Endothelial cell of umbilical vein (primary cell): ENCODE data around the gene ASAP2. TPM values are rescaled to one million over a fixed set of nuclear protein-coding genes. Genes with fewer than 3 reads are reported as not detected.

Experiments used
- BruUV-seq: library from RNA; stranded (reverse); fragments of 400-500 nt; replicated peaks from 2 replicates; lab custom pipeline; 2021; lab: Mats Ljungman, UMichigan
- CTCF ChIA-PET: fragments of 300-600, 350-600 bp; sonication (Branson Sonifier 250); formaldehyde crosslinking; loops from one replicate; lab custom pipeline; 2021; ENCODE audit warnings: antibody characterized with exemption, inconsistent platforms; lab: Charles Lee
- POLR2A ChIA-PET: fragments of 300-600, 350-600 bp; sonication (Branson Sonifier 250); formaldehyde crosslinking; loops from one replicate; lab custom pipeline; 2021; ENCODE audit warnings: antibody characterized with exemption, inconsistent platforms; lab: Charles Lee
- DNase-seq: peaks from one replicate; pipeline ENCODE4 v3.0.0-alpha.2; 2011; ENCODE audit warnings: low read depth, low spot score
- FAIRE-seq: peaks from 2 replicates; lab custom pipeline; 2011; peaks lifted over from hg19 to GRCh38; lab: Jason Lieb, UNC
- H2AFZ ChIP-seq: 2 replicates; pipeline ENCODE4 v1.6.0; 2012; ENCODE audit warnings: low read depth, low read length, control low read depth, inconsistent platforms
- H3K27ac ChIP-seq: 2 replicates; pipeline ENCODE4 v1.5.1; 2011; ENCODE audit warnings: low read depth, mild to moderate bottlenecking, control low read depth, low read length, moderate library complexity; ENCODE audit not compliant: insufficient read depth
- H3K27me3 ChIP-seq, 2 experiments: 2 replicates each; pipeline versions ENCODE4 v1.6.0 to v1.6.1; 2011; ENCODE audit warnings: low read length in 2 of 2, mixed read lengths in 1 of 2; ENCODE audit not compliant: control insufficient read depth in 2 of 2, insufficient read depth in 2 of 2
- H3K36me3 ChIP-seq, 2 experiments: 2 replicates in 1 of 2; 3 replicates in 1 of 2; pipeline ENCODE4 v1.5.1; 2011; ENCODE audit warnings: low read length in 2 of 2, mild to moderate bottlenecking in 1 of 2, moderate library complexity in 1 of 2; ENCODE audit not compliant: control insufficient read depth in 2 of 2, insufficient read depth in 2 of 2; ENCODE audit errors: extremely low read depth in 1 of 2
- H3K4me1 ChIP-seq: 3 replicates; pipeline ENCODE4 v1.5.1; 2011; ENCODE audit warnings: mild to moderate bottlenecking, low read length; ENCODE audit not compliant: control insufficient read depth, insufficient read depth; ENCODE audit errors: extremely low read depth
- H3K4me2 ChIP-seq: 2 replicates; pipeline ENCODE4 v1.6.1; 2011; ENCODE audit warnings: low read length, control low read depth, mixed read lengths; ENCODE audit not compliant: insufficient read depth
- H3K4me3 ChIP-seq, 3 experiments: fragments of 200-600 bp in 1 of 3; sonication (generic), shearing (Covaris generic) in 1 of 3; replicated peaks in 1 of 3; 2 replicates each; pipeline ENCODE4 v1.5.1; 2011 to 2016; ENCODE audit warnings: control low read depth in 3 of 3, low read length in 3 of 3, mild to moderate bottlenecking in 2 of 3, inconsistent platforms in 1 of 3, low read depth in 1 of 3, moderate library complexity in 1 of 3; ENCODE audit not compliant: insufficient read depth in 1 of 3
- H3K79me2 ChIP-seq: 2 replicates; pipeline ENCODE4 v1.6.0; 2012; ENCODE audit warnings: low read length, inconsistent platforms; ENCODE audit not compliant: control insufficient read depth, insufficient read depth
- H3K9ac ChIP-seq: replicated peaks from 2 replicates; pipeline ENCODE3; 2011; ENCODE audit warnings: low read length, control low read depth; ENCODE audit not compliant: insufficient read depth; ENCODE audit errors: extremely low read depth
- H3K9me1 ChIP-seq: replicated peaks from 3 replicates; pipeline ENCODE4 v1.6.0; 2011; ENCODE audit warnings: mild to moderate bottlenecking, low read length; ENCODE audit not compliant: control insufficient read depth, insufficient read depth; ENCODE audit errors: extremely low read depth
- H3K9me3 ChIP-seq: replicated peaks from 2 replicates; pipeline ENCODE4 v1.5.1; 2012; ENCODE audit warnings: low read length, inconsistent platforms; ENCODE audit not compliant: control insufficient read depth, insufficient read depth
- H4K20me1 ChIP-seq: replicated peaks from 2 replicates; pipeline ENCODE3; 2011; ENCODE audit warnings: mild to moderate bottlenecking, low read length; ENCODE audit not compliant: control insufficient read depth, insufficient read depth; ENCODE audit errors: extremely low read depth
- EZH2 ChIP-seq: IDR thresholded peaks from 2 replicates; pipeline ENCODE4 v1.6.1; 2012; ENCODE audit warnings: borderline replicate concordance, low read depth, mild to moderate bottlenecking, moderate library complexity, low read length, inconsistent platforms; ENCODE audit not compliant: severe bottlenecking
- FOS ChIP-seq: IDR thresholded peaks from 2 replicates; pipeline ENCODE4 v1.6.1; 2011; ENCODE audit warnings: mild to moderate bottlenecking, low read length, moderate library complexity, borderline replicate concordance; ENCODE audit not compliant: insufficient read depth
- GATA2 ChIP-seq: IDR thresholded peaks from 2 replicates; pipeline ENCODE4 v1.7.0; 2011; ENCODE audit warnings: low read depth, mild to moderate bottlenecking, moderate library complexity, mixed read lengths, low read length; ENCODE audit not compliant: insufficient read length, insufficient read depth
- JUN ChIP-seq: IDR thresholded peaks from 2 replicates; pipeline ENCODE4 v1.6.1; 2011; ENCODE audit warnings: borderline replicate concordance, low read depth; ENCODE audit not compliant: insufficient read length, insufficient read depth
- MYC ChIP-seq: IDR thresholded peaks from one replicate; pipeline ENCODE4 v1.6.1; 2011; ENCODE audit warnings: mild to moderate bottlenecking, low read depth, low read length
- POLR2A ChIP-seq: IDR thresholded peaks from 2 replicates; pipeline ENCODE4 v1.6.1; 2012; ENCODE audit warnings: low read depth, mild to moderate bottlenecking, control low read depth, low read length
- POLR2AphosphoS5 ChIP-seq: IDR thresholded peaks from 2 replicates; pipeline ENCODE4 v1.6.1; 2012; ENCODE audit warnings: low read depth, mild to moderate bottlenecking, control low read depth, low read length, moderate library complexity; ENCODE audit not compliant: insufficient read depth
- dilution Hi-C: fragments of 300-500 bp; cut with MboI; formaldehyde crosslinking; loops from one replicate; pipeline ENCODE4 v1.15.0; 2019; ENCODE audit warnings: low sequenced_read_pairs; ENCODE audit not compliant: extremely low pct_ligation_motif_present
- intact Hi-C: fragments of 100-400 bp; cut with micrococcal nuclease; formaldehyde crosslinking; loops from one replicate; pipeline ENCODE4 v1.10.0; 2022
- polyA plus RNA-seq, 4 experiments: library from polyadenylated mRNA; depleted of rRNA in 3 of 4; stranded (reverse) in 3 of 4; unstranded in 1 of 4; fragments of >200 nt; gene quantifications; 2 replicates each; pipeline versions ENCODE4 v1.2.1 to v1.2.3, GENCODE V29; 2011 to 2012; ENCODE audit warnings: missing spikeins in 1 of 4
- total RNA-seq: library from RNA; stranded (reverse); gene quantifications from 2 replicates; pipeline ENCODE4 v1.2.3, GENCODE V29; 2021
- TF ChIP-seq, protein P1 (sequence below): IDR thresholded peaks from 2 replicates; pipeline ENCODE4 v1.6.1; 2011; ENCODE audit not compliant: insufficient read depth, insufficient read length
- TF ChIP-seq, protein P2 (sequence below), 2 donors: IDR thresholded peaks; 1 replicate in 1 of 2; 2 replicates in 1 of 2; pipeline ENCODE4 v1.5.1; 2011; ENCODE audit warnings: low read length in 2 of 2, mild to moderate bottlenecking in 2 of 2, moderate library complexity in 2 of 2, control low read depth in 1 of 2, inconsistent platforms in 1 of 2, low read depth in 1 of 2; ENCODE audit not compliant: insufficient read depth in 1 of 2; ENCODE audit errors: extremely low read depth in 1 of 2

The ASAP2 gene
- total and polyA plus RNA-seq, 2 donors (not counting 3 experiments of a cell fraction or from before 2014, with no cell fraction given) = 31.1 to 79.2 TPM

DNA sequence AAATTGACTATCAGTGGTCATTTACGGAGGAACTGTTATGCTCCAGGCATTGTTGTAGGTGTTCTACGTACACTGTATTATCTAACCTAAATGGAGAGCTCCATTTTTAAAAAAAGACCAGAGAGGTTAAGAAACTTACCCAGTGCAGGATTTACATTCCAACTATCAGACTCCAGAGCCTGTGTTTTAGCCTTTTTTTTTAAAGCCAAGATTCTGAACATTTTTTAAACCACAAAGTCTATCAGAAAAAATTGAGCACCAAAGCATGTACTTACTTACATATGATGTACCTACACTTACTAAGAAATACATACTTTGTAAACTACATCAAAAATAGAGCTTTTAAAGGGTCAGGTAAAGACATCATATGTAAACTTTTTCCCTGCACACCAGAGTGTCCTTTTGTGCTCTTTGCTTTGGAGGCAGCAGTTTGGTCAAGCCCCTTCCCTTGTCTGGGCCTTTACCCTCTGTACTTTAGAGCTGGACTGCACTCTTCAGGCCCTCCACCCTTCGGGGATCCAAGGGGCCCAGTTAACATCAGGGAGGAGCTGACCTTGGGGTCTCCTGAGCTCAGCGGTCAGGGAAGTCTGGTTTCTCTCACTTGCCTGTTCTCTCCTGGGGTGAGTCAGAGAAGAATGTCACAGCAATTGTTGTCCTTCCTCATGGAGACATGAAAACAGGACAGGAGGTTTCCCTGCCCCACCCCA is 158.3 kb downstream of the ASAP2 start:
- Histone ChIP-seq H3K4me1 (peaks cover 7% of the 10 kb centered on the region), H3K27me3 (no peaks in the 10 kb centered on the region), H3K79me2 (no peaks in the 10 kb centered on the region), H3K9ac (no peak overlapping the region), H2AFZ (no peak overlapping the region), H3K4me3 (no peak overlapping the region), H3K4me2 (no peak overlapping the region), H3K27ac (no peak overlapping the region), H3K36me3 (peaks cover 16 to 28% of the 10 kb centered on the region in 2 experiments), H4K20me1 (no peaks in the 10 kb centered on the region), H3K9me3 (no peaks in the 10 kb centered on the region), H3K9me1 (no peaks in the 10 kb centered on the region)
- POLR2A ChIA-PET = interaction anchor here (0.6 kb wide), 1 partner anchor 223 kb away, joined by 3 read pairs; no protein-coding TSS in a partner anchor
- peak; percentile 21 for DNase-seq
- TF ChIP-seq JUN (no peak), POLR2AphosphoS5 (no peak), POLR2A (no peak), MYC (no peak), FOS (no peak), EZH2 (no peak), GATA2 (no peak)
- TF ChIP-seq, protein P1, sequence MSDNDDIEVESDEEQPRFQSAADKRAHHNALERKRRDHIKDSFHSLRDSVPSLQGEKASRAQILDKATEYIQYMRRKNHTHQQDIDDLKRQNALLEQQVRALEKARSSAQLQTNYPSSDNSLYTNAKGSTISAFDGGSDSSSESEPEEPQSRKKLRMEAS = no peak
- TF ChIP-seq, protein P2, sequence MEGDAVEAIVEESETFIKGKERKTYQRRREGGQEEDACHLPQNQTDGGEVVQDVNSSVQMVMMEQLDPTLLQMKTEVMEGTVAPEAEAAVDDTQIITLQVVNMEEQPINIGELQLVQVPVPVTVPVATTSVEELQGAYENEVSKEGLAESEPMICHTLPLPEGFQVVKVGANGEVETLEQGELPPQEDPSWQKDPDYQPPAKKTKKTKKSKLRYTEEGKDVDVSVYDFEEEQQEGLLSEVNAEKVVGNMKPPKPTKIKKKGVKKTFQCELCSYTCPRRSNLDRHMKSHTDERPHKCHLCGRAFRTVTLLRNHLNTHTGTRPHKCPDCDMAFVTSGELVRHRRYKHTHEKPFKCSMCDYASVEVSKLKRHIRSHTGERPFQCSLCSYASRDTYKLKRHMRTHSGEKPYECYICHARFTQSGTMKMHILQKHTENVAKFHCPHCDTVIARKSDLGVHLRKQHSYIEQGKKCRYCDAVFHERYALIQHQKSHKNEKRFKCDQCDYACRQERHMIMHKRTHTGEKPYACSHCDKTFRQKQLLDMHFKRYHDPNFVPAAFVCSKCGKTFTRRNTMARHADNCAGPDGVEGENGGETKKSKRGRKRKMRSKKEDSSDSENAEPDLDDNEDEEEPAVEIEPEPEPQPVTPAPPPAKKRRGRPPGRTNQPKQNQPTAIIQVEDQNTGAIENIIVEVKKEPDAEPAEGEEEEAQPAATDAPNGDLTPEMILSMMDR (IDR thresholded peaks at IDR 0.05; ENCODE audit: extremely low read depth in 1 of 2, insufficient read depth in 1 of 2, low read depth in 1 of 2, low read length in 2 of 2) = no peak
- FAIRE-seq = peak; percentile 84
- CTCF ChIA-PET = interaction anchor here (0.7 to 3.7 kb wide), 6 partner anchors 9 to 225 kb away, joined by 3 to 16 read pairs (median 3); no protein-coding TSS in a partner anchor
- no TSS peak for BruUV-seq
- dilution Hi-C loops (loop anchor here (25.0 kb wide), 1 partner anchor 203 kb away; no protein-coding TSS in a partner anchor), intact Hi-C loops (no loop called here)
